ENCODE data around the gene DNAH8.

Gene DNAH8

DNA sequence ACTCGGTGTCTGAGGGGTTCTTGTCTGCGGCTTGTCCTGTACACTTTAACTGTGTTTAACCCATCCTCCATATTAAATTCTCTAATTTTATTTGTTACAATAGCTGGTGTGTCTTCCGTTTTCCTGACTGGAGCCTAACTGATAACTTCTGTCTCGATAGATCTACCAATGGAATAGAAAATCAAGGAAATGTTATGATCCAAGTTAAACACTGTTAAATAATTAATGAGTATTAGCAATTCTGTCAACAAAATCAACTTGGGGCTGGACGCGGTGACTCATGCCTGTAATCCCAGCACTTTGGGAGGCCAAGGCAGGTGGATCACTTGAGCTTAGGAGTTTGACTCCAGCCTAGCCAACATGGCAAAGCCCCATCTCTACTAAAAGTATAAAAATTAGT lies 81.7 kb downstream of the DNAH8 start:
- Histone ChIP-seq H3K27ac (ENCODE audit: low read length) (no peak overlapping the region), H3K36me3 (ENCODE audit: control insufficient read depth in 2 of 2, insufficient read depth in 2 of 2, low read length in 2 of 2) (no peaks in the 10 kb centered on the region), H3K27me3 (ENCODE audit: control insufficient read depth in 1 of 2, insufficient read depth in 2 of 2, low read length in 2 of 2) (peaks cover 4 to 10% of the 10 kb centered on the region in 2 donors), H3K9me3 (ENCODE audit: control insufficient read depth in 2 of 2, low read length in 2 of 2) (no peaks in the 10 kb centered on the region), H3K4me1 (ENCODE audit: control insufficient read depth, insufficient read depth, low read length) (no peaks in the 10 kb centered on the region), H3K9ac (ENCODE audit: low read length in 2 of 2) (no peak overlapping the region), H3K4me3 (ENCODE audit: low read length in 2 of 2) (no peak overlapping the region)

GRCh38 chr6:38797391-38797790 lies 82.3 kb downstream of the DNAH8 start:
- Histone ChIP-seq H3K36me3 (ENCODE audit: control insufficient read depth in 2 of 2, insufficient read depth in 2 of 2, low read length in 2 of 2) (no peaks in the 10 kb centered on the region), H3K9me3 (ENCODE audit: control insufficient read depth in 2 of 2, low read length in 2 of 2) (no peaks in the 10 kb centered on the region), H3K4me3 (ENCODE audit: low read length in 2 of 2) (no peak overlapping the region), H3K27me3 (ENCODE audit: control insufficient read depth in 1 of 2, insufficient read depth in 2 of 2, low read length in 2 of 2) (peaks cover 4 to 10% of the 10 kb centered on the region in 2 donors), H3K4me1 (ENCODE audit: control insufficient read depth, insufficient read depth, low read length) (no peaks in the 10 kb centered on the region), H3K27ac (ENCODE audit: low read length) (no peak overlapping the region), H3K9ac (ENCODE audit: low read length in 2 of 2) (no peak overlapping the region)

DNA sequence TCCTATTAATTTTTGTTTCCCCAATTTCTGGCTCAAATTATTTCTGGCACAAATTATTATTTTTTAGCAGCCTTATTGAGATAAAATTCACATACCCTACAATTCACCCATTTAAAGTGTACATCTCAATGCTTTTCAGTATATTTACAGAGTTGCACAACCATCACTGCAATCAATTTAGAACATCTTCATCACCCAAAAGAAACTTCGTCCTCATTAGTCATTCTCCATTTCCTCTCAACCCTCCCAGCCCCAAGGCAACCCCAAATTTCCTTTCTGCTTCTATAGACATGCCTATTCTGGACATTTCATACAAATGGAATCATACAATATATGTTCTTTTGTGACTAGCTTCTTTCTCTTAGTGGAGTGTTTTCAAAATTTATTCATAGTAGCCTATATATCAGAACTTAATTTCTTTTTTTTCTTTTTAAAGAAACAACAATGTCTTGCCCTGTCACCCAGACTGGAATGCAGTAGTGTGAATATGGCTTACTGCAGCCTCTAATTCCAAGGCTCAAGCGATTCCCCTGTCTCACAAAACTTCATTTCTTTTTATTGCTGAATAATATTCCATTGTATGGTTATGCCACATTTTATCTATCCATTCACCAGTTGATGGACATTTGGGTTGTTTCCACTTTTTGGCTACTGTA lies 84.5 kb downstream of the DNAH8 start:
- H3K27ac ChIP-seq (ENCODE audit: low read length) = no peak overlapping the region
- no peak overlapping the region for H3K9ac ChIP-seq (ENCODE audit: low read length in 2 of 2)
- H3K36me3 ChIP-seq (ENCODE audit: control insufficient read depth in 2 of 2, insufficient read depth in 2 of 2, low read length in 2 of 2) = no peaks in the 10 kb centered on the region
- H3K27me3 ChIP-seq (ENCODE audit: control insufficient read depth in 1 of 2, insufficient read depth in 2 of 2, low read length in 2 of 2) = peaks cover 4 to 10% of the 10 kb centered on the region in 2 donors
- no peaks in the 10 kb centered on the region for H3K9me3 ChIP-seq (ENCODE audit: control insufficient read depth in 2 of 2, low read length in 2 of 2)
- H3K4me3 ChIP-seq (ENCODE audit: low read length in 2 of 2) = no peak overlapping the region
- no peaks in the 10 kb centered on the region for H3K4me1 ChIP-seq (ENCODE audit: control insufficient read depth, insufficient read depth, low read length)

DNA sequence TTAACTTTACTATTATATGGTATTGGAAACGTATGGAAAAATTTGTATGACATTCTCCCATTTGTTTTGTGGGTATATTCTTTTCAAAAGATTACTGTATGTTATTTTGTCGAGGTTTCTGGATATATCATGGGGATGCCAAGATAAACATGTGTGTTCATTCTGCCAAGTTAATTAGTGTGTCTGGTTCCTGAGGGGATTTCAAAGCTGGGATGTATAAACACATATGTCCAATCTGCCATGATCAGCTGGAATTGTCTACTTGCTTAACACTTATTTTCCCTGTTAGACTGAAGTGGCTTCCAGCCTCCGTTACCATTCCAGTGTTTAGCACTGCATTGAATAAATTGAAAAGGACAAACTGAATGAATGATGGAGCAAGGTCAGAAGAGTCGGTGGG lies 86.2 kb downstream of the DNAH8 start:
- peaks cover 9 to 10% of the 10 kb centered on the region in 2 donors for H3K27me3 ChIP-seq (ENCODE audit: control insufficient read depth in 1 of 2, insufficient read depth in 2 of 2, low read length in 2 of 2)
- no peaks in the 10 kb centered on the region for H3K9me3 ChIP-seq (ENCODE audit: control insufficient read depth in 2 of 2, low read length in 2 of 2)
- H3K4me1 ChIP-seq (ENCODE audit: control insufficient read depth, insufficient read depth, low read length) = no peaks in the 10 kb centered on the region
- no peak overlapping the region for H3K27ac ChIP-seq (ENCODE audit: low read length)
- H3K4me3 ChIP-seq (ENCODE audit: low read length in 2 of 2) = no peak overlapping the region
- no peak overlapping the region for H3K9ac ChIP-seq (ENCODE audit: low read length in 2 of 2)
- no peaks in the 10 kb centered on the region for H3K36me3 ChIP-seq (ENCODE audit: control insufficient read depth in 2 of 2, insufficient read depth in 2 of 2, low read length in 2 of 2)

DNA sequence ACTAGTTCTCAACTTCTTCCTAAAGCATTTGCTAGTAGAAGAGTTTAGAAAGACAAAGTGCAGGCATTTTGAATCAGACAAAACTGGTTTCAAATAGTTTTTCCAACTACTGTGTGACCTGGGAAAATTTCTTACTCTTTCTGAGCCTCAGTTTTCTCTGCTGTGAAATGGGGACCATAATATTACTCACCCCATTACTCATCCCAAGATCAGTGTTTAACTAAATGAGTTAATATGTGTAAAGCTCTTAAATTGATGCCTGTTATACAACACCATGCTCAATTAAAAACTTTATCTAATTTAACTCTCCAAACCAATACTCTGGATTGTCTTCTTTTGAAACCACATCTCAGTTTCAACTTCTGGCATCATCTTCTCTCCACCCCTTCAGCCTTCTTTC lies 87.4 kb downstream of the DNAH8 start:
- Histone ChIP-seq H3K9me3 (ENCODE audit: control insufficient read depth in 2 of 2, low read length in 2 of 2) (no peaks in the 10 kb centered on the region), H3K27me3 (ENCODE audit: control insufficient read depth in 1 of 2, insufficient read depth in 2 of 2, low read length in 2 of 2) (peaks cover 5 to 10% of the 10 kb centered on the region in 2 donors), H3K36me3 (ENCODE audit: control insufficient read depth in 2 of 2, insufficient read depth in 2 of 2, low read length in 2 of 2) (no peaks in the 10 kb centered on the region), H3K4me3 (ENCODE audit: low read length in 2 of 2) (no peak overlapping the region), H3K27ac (ENCODE audit: low read length) (no peak overlapping the region), H3K9ac (ENCODE audit: low read length in 2 of 2) (no peak overlapping the region), H3K4me1 (ENCODE audit: control insufficient read depth, insufficient read depth, low read length) (no peaks in the 10 kb centered on the region)

DNA sequence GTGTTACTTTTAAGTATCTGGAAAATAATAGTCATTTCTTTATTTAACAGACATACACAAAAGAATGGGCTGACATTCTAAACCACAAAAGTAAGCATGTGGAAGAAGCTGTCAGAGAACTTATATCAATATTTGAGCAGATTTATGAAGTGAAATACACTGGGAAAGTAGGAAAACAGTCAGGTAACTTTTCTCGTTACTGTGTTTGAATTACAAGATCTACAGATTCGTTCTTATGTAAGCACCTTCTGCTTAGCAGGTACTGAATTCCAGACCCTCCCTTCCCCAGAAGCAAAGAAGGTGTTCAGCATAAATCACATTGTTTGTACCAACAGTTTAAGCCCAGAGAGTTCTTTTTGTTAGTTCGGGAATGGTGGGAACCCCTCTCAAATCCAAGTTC lies 88.0 kb downstream of the DNAH8 start:
- H3K36me3 ChIP-seq (ENCODE audit: control insufficient read depth in 2 of 2, insufficient read depth in 2 of 2, low read length in 2 of 2) = no peaks in the 10 kb centered on the region
- H3K27me3 ChIP-seq (ENCODE audit: control insufficient read depth in 1 of 2, insufficient read depth in 2 of 2, low read length in 2 of 2) = peaks cover 5 to 10% of the 10 kb centered on the region in 2 donors
- H3K4me3 ChIP-seq (ENCODE audit: low read length in 2 of 2) = no peak overlapping the region
- no peaks in the 10 kb centered on the region for H3K9me3 ChIP-seq (ENCODE audit: control insufficient read depth in 2 of 2, low read length in 2 of 2)
- no peak overlapping the region for H3K9ac ChIP-seq (ENCODE audit: low read length in 2 of 2)
- no peak overlapping the region for H3K27ac ChIP-seq (ENCODE audit: low read length)
- H3K4me1 ChIP-seq (ENCODE audit: control insufficient read depth, insufficient read depth, low read length) = no peaks in the 10 kb centered on the region

DNA sequence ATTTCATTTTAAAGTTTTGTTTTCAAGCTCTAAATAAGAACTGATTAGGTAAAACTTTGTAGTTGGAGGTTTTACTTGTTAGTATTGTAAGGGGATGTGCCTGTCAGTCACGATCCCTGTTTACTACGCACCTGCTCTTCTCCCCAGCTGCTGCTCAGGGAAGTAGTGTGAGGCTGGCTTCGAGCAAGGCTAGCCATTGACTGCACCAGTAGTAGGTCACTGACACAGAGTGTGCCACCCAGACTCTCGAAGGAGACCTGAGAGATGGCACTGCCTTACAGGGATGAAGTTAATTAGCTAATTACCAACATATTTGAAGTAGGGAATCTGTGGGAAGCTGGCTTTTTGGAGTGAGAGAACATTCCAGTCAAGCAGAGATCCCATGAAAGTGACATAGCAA lies 89.2 kb downstream of the DNAH8 start:
- H3K36me3 ChIP-seq (ENCODE audit: control insufficient read depth in 2 of 2, insufficient read depth in 2 of 2, low read length in 2 of 2) = no peaks in the 10 kb centered on the region
- H3K27me3 ChIP-seq (ENCODE audit: control insufficient read depth in 1 of 2, insufficient read depth in 2 of 2, low read length in 2 of 2) = peaks cover 5 to 6% of the 10 kb centered on the region in 2 donors
- no peak overlapping the region for H3K4me3 ChIP-seq (ENCODE audit: low read length in 2 of 2)
- no peaks in the 10 kb centered on the region for H3K4me1 ChIP-seq (ENCODE audit: control insufficient read depth, insufficient read depth, low read length)
- H3K27ac ChIP-seq (ENCODE audit: low read length) = no peak overlapping the region
- H3K9ac ChIP-seq (ENCODE audit: low read length in 2 of 2) = no peak overlapping the region
- H3K9me3 ChIP-seq (ENCODE audit: control insufficient read depth in 2 of 2, low read length in 2 of 2) = no peaks in the 10 kb centered on the region

GRCh38 chr6:38805127-38805655 lies 90.1 kb downstream of the DNAH8 start:
- no peaks in the 10 kb centered on the region for H3K9me3 ChIP-seq (ENCODE audit: control insufficient read depth in 2 of 2, low read length in 2 of 2)
- peaks cover 5 to 6% of the 10 kb centered on the region in 2 donors for H3K27me3 ChIP-seq (ENCODE audit: control insufficient read depth in 1 of 2, insufficient read depth in 2 of 2, low read length in 2 of 2)
- H3K9ac ChIP-seq (ENCODE audit: low read length in 2 of 2) = no peak overlapping the region
- no peak overlapping the region for H3K27ac ChIP-seq (ENCODE audit: low read length)
- H3K36me3 ChIP-seq (ENCODE audit: control insufficient read depth in 2 of 2, insufficient read depth in 2 of 2, low read length in 2 of 2) = no peaks in the 10 kb centered on the region
- no peak overlapping the region for H3K4me3 ChIP-seq (ENCODE audit: low read length in 2 of 2)
- no peaks in the 10 kb centered on the region for H3K4me1 ChIP-seq (ENCODE audit: control insufficient read depth, insufficient read depth, low read length)

DNA sequence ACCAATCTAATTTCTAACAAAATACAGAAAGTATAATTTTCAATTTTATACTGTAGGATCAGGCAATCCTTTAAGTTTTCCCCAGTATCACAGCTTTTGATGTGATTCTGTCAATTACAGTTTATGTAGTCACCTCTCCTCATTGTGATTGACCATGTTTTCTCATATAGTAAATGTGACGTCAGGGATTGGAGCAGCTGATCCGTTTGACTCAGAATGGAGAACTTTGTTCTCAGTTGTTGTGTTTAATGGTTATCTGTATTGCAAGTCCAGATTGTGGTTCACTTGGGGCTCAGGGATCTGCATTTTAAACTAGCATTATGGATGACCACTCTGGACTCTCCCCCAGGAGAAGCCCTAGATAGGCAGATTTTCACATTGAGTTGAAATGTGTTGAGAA lies 90.6 kb downstream of the DNAH8 start:
- H3K27ac ChIP-seq (ENCODE audit: low read length) = no peak overlapping the region
- no peaks in the 10 kb centered on the region for H3K4me1 ChIP-seq (ENCODE audit: control insufficient read depth, insufficient read depth, low read length)
- H3K9ac ChIP-seq (ENCODE audit: low read length in 2 of 2) = no peak overlapping the region
- H3K27me3 ChIP-seq (ENCODE audit: control insufficient read depth in 1 of 2, insufficient read depth in 2 of 2, low read length in 2 of 2) = peaks cover 4 to 5% of the 10 kb centered on the region in 2 donors
- no peaks in the 10 kb centered on the region for H3K36me3 ChIP-seq (ENCODE audit: control insufficient read depth in 2 of 2, insufficient read depth in 2 of 2, low read length in 2 of 2)
- H3K4me3 ChIP-seq (ENCODE audit: low read length in 2 of 2) = no peak overlapping the region
- no peaks in the 10 kb centered on the region for H3K9me3 ChIP-seq (ENCODE audit: control insufficient read depth in 2 of 2, low read length in 2 of 2)

- Histone ChIP-seq H3K9ac (ENCODE audit: low read length in 2 of 2) (no peak overlapping the region), H3K4me1 (ENCODE audit: control insufficient read depth, insufficient read depth, low read length) (no peaks in the 10 kb centered on the region), H3K9me3 (ENCODE audit: control insufficient read depth in 2 of 2, low read length in 2 of 2) (no peaks in the 10 kb centered on the region), H3K36me3 (ENCODE audit: control insufficient read depth in 2 of 2, insufficient read depth in 2 of 2, low read length in 2 of 2) (no peaks in the 10 kb centered on the region), H3K4me3 (ENCODE audit: low read length in 2 of 2) (no peak overlapping the region), H3K27ac (ENCODE audit: low read length) (no peak overlapping the region), H3K27me3 (ENCODE audit: control insufficient read depth in 1 of 2, insufficient read depth in 2 of 2, low read length in 2 of 2) (peaks cover 4 to 5% of the 10 kb centered on the region in 2 donors)
These were observed 91.2 kb downstream of the DNAH8 start for GRCh38 chr6:38806271-38806670.

- Histone ChIP-seq H3K4me1 (ENCODE audit: control insufficient read depth, insufficient read depth, low read length) (no peaks in the 10 kb centered on the region), H3K27me3 (ENCODE audit: control insufficient read depth in 1 of 2, insufficient read depth in 2 of 2, low read length in 2 of 2) (peaks cover 0 to 6% of the 10 kb centered on the region in 2 donors), H3K27ac (ENCODE audit: low read length) (no peak overlapping the region), H3K9ac (ENCODE audit: low read length in 2 of 2) (no peak overlapping the region), H3K4me3 (ENCODE audit: low read length in 2 of 2) (no peak overlapping the region), H3K9me3 (ENCODE audit: control insufficient read depth in 2 of 2, low read length in 2 of 2) (no peaks in the 10 kb centered on the region), H3K36me3 (ENCODE audit: control insufficient read depth in 2 of 2, insufficient read depth in 2 of 2, low read length in 2 of 2) (no peaks in the 10 kb centered on the region)
These were observed 91.7 kb downstream of the DNAH8 start for GRCh38 chr6:38806833-38807232.

All from stomach smooth muscle (tissue), 2 donors.